NB4 (cell line): Measurements from ENCODE around the gene SH3D19.

ENCODE experiments used
- POLR2A ChIP-seq: IDR thresholded peaks from 2 replicates; pipeline ENCODE4 v1.6.1; 2011; ENCODE audit warnings: mild to moderate bottlenecking; ENCODE audit not compliant: insufficient read length; ENCODE audit errors: extremely low read depth
- TF ChIP-seq, protein P1 (sequence below): IDR thresholded peaks from one replicate; pipeline ENCODE4 v1.5.1; 2012; ENCODE audit warnings: low read depth, low read length

DNA sequence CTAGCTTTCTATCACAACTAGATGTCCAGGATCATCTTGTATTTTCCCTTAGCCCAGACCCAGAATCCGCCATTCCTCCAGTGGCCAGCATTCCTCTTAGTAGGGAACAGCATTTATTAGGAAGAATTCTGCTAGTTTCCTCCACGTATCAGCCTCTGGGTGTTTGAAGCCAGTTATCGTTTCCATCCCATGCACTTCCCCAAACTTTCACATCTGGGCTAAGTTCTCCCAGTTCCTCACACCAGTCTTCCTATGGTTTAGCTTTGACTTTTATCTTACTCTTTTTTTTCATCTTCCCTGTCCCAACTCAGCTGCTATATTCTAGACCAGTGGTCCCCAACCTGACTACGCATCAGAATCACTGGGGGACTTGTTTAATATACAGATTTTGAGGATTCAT, 101.9 kb downstream of the SH3D19 start:
- no peak for TF ChIP-seq POLR2A
- TF ChIP-seq, protein P1, sequence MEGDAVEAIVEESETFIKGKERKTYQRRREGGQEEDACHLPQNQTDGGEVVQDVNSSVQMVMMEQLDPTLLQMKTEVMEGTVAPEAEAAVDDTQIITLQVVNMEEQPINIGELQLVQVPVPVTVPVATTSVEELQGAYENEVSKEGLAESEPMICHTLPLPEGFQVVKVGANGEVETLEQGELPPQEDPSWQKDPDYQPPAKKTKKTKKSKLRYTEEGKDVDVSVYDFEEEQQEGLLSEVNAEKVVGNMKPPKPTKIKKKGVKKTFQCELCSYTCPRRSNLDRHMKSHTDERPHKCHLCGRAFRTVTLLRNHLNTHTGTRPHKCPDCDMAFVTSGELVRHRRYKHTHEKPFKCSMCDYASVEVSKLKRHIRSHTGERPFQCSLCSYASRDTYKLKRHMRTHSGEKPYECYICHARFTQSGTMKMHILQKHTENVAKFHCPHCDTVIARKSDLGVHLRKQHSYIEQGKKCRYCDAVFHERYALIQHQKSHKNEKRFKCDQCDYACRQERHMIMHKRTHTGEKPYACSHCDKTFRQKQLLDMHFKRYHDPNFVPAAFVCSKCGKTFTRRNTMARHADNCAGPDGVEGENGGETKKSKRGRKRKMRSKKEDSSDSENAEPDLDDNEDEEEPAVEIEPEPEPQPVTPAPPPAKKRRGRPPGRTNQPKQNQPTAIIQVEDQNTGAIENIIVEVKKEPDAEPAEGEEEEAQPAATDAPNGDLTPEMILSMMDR: no peak
